ENCODE results near the gene OR11G2.

GRCh38 chr14:20191396-20191795, 700 bp downstream of the OR11G2 start:
- no peak for TF ChIP-seq CTCF (IDR thresholded peaks at IDR 0.05)
- TF ChIP-seq POLR2A (IDR thresholded peaks at IDR 0.05) = no peak
